ENCODE data around the gene TRIM58.

The TRIM58 gene

DNA sequence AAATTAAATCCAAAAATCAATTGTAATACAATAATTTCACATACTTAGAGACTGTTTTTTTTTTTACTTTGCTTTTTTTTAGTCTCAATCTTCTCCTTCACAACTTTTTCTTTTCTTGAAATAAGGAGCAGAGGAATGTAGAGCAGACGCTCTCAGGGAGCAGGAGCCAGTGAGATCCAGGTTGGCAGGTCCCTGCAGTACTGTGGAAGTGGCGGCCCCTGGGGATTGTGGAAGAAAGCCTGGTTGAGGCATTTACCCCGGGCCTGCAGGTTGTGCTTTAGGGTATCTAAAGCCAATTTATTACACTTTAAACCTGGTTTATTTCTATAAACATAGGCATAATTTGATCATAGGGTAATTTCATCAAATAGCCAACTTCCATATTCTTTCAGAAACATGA is 67.0 kb downstream of the TRIM58 start:
- H3K9me3 ChIP-seq (ENCODE audit: control extremely low read depth in 1 of 5, control insufficient read depth in 4 of 5, insufficient read depth in 2 of 5, low read depth in 1 of 5, low read length in 4 of 5): no peaks in the 10 kb centered on the region
- H3K4me1 ChIP-seq (ENCODE audit: control extremely low read depth in 1 of 4, control insufficient read depth in 4 of 4, insufficient read depth in 4 of 4, low read length in 3 of 4): no peaks in the 10 kb centered on the region
- ChIA-PET CTCF (interaction anchor here (0.9 kb wide), 1 partner anchor 13 kb away, joined by 4 read pairs; no protein-coding TSS in a partner anchor), POLR2A (no interaction called here)
- peaks cover 0 to 2% (median 0%) of the 10 kb centered on the region in 4 experiments for H3K36me3 ChIP-seq (ENCODE audit: control insufficient read depth in 4 of 4, insufficient read depth in 4 of 4, low read length in 3 of 4)
- WGBS (ENCODE audit: insufficient coverage): 100% methylated on average over 1 of the region's 3 CpGs
- no peaks in the 10 kb centered on the region for H3K27me3 ChIP-seq (replicated peaks in 2 of 5; ENCODE audit: control insufficient read depth in 4 of 5, insufficient read depth in 5 of 5, low read length in 4 of 5)
- H3K27ac ChIP-seq (ENCODE audit: insufficient read depth in 1 of 2, low read depth in 1 of 2, low read length in 2 of 2, poor library complexity in 1 of 2, severe bottlenecking in 2 of 2): no peak overlapping the region
- no peak overlapping the region for H3K4me3 ChIP-seq (ENCODE audit: control insufficient read depth in 1 of 7, extremely low read depth in 1 of 7, insufficient read depth in 4 of 7, low read depth in 2 of 7, low read length in 6 of 7)
- DNase-seq: no peak

DNA sequence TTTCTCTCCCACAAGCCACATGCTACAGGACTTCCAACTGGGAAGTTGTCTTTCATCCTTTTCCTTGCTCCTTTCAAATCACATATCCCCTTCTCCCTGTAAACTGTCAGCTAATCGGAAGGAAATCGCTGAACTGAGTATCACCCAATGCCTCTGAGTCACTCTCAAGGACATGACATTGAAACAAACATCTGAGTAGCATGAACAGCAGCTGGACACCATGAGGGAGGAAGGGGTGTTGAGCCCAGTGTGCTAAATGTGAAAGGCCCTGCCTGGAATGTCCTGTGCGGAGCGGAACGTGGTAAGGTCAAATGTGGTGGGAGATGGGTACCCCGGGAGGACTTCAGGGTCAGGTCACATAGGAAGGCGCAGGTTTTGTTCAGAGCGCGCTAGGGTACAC is 67.9 kb downstream of the TRIM58 start, which contains the start of gene OR2AJ1:
Gene OR2AJ1, plus strand, starts transcription at position 22 of the 400 bp plus-strand sequence. CDS start 8,880 bp downstream, outside the sequence.
- Histone ChIP-seq H3K27me3 (replicated peaks in 2 of 5; ENCODE audit: control insufficient read depth in 4 of 5, insufficient read depth in 5 of 5, low read length in 4 of 5) (no peaks in the 10 kb centered on the region), H3K4me1 (ENCODE audit: control extremely low read depth in 1 of 4, control insufficient read depth in 4 of 4, insufficient read depth in 4 of 4, low read length in 3 of 4) (no peaks in the 10 kb centered on the region), H3K36me3 (ENCODE audit: control insufficient read depth in 4 of 4, insufficient read depth in 4 of 4, low read length in 3 of 4) (peaks cover 0 to 2% (median 0%) of the 10 kb centered on the region in 4 experiments), H3K27ac (ENCODE audit: insufficient read depth in 1 of 2, low read depth in 1 of 2, low read length in 2 of 2, poor library complexity in 1 of 2, severe bottlenecking in 2 of 2) (no peak within 1 kb of the TSS), H3K9me3 (ENCODE audit: control extremely low read depth in 1 of 5, control insufficient read depth in 4 of 5, insufficient read depth in 2 of 5, low read depth in 1 of 5, low read length in 4 of 5) (no peaks in the 10 kb centered on the region), H3K4me3 (ENCODE audit: control insufficient read depth in 1 of 7, extremely low read depth in 1 of 7, insufficient read depth in 4 of 7, low read depth in 2 of 7, low read length in 6 of 7) (no peak within 1 kb of the TSS)
- DNase-seq: no peak
- POLR2A ChIA-PET: no interaction called here
- CTCF ChIA-PET: interaction anchor here (0.9 kb wide), 1 partner anchor 12 kb away, joined by 4 read pairs; no protein-coding TSS in a partner anchor
- 100% methylated on average over 9 of the region's 9 CpGs for WGBS (ENCODE audit: insufficient coverage)
